SK-N-SH (cell line): ENCODE results near the gene MCM5. TPM values are rescaled to one million over a fixed set of nuclear protein-coding genes. Genes with fewer than 3 reads are reported as not detected.

ENCODE experiments used
- CTCF ChIA-PET: fragments of 300-600, 350-600 bp; formaldehyde crosslinking; extraction: SDS; loops from one replicate; lab custom pipeline; 2021; lab: Yijun Ruan, JAX
- POLR2A ChIA-PET: fragments of 350-600 bp; sonication (Branson Sonifier 250); formaldehyde crosslinking; extraction: SDS; loops from one replicate; lab custom pipeline; 2020; ENCODE audit warnings: antibody characterized with exemption, inconsistent platforms; lab: Yijun Ruan, JAX
- DNase-seq: peaks from one replicate; pipeline ENCODE4 v3.0.0; 2012
- H2AFZ ChIP-seq: fragments of 200-600 bp; sonication (generic); 2 replicates; pipeline ENCODE4 v1.8.1; 2016; ENCODE audit warnings: antibody characterized with exemption, mild to moderate bottlenecking, low read depth
- H3F3A ChIP-seq: fragments of 200-600 bp; sonication (generic); replicated peaks from 2 replicates; pipeline ENCODE3; 2016; ENCODE audit warnings: antibody characterized with exemption, mild to moderate bottlenecking; ENCODE audit not compliant: insufficient read depth
- H3K27ac ChIP-seq, 2 experiments: fragments of 200-500 bp in 1 of 2; fragments of 200-600 bp in 1 of 2; sonication (Bioruptor generic) in 1 of 2; sonication (generic), shearing (Covaris generic) in 1 of 2; 2 replicates each; pipeline versions ENCODE4 v1.5.1 to v1.6.1; 2014 to 2016; ENCODE audit warnings: low read depth in 2 of 2, inconsistent platforms in 1 of 2, low read length in 1 of 2, mild to moderate bottlenecking in 1 of 2, mixed read lengths in 1 of 2
- H3K27me3 ChIP-seq: fragments of 200-600 bp; sonication (generic), shearing (Covaris generic); 2 replicates; pipeline ENCODE4 v1.6.1; 2016; ENCODE audit warnings: mixed run types; ENCODE audit not compliant: insufficient read depth
- H3K36me3 ChIP-seq, 2 experiments: fragments of 200-500 bp in 1 of 2; fragments of 200-600 bp in 1 of 2; sonication (Bioruptor generic) in 1 of 2; sonication (generic) in 1 of 2; replicated peaks in 1 of 2; 2 replicates each; pipeline versions ENCODE3 to v1.5.1; 2014 to 2016; ENCODE audit warnings: low read length in 1 of 2, mild to moderate bottlenecking in 1 of 2; ENCODE audit not compliant: insufficient read depth in 2 of 2, control insufficient read depth in 1 of 2
- H3K4me1 ChIP-seq, 2 experiments: fragments of 200-500 bp in 1 of 2; fragments of 200-600 bp in 1 of 2; sonication (Bioruptor generic) in 1 of 2; sonication (generic), shearing (Covaris generic) in 1 of 2; 2 replicates each; pipeline versions ENCODE4 v1.5.1 to v1.6.1; 2014 to 2016; ENCODE audit warnings: low read depth in 1 of 2, low read length in 1 of 2, mixed run types in 1 of 2; ENCODE audit not compliant: insufficient read depth in 2 of 2, control insufficient read depth in 1 of 2
- H3K4me2 ChIP-seq: fragments of 200-600 bp; sonication (generic), shearing (Covaris generic); 2 replicates; pipeline ENCODE4 v1.6.1; 2017; ENCODE audit warnings: mixed run types
- H3K4me3 ChIP-seq, 2 experiments: fragments of 200-500 bp in 1 of 2; fragments of 200-600 bp in 1 of 2; sonication (Bioruptor generic) in 1 of 2; sonication (generic), shearing (Covaris generic) in 1 of 2; 2 replicates each; pipeline versions ENCODE4 v1.5.1 to v1.8.1; 2014 to 2016; ENCODE audit warnings: low read depth in 2 of 2, inconsistent platforms in 1 of 2, low read length in 1 of 2, mild to moderate bottlenecking in 1 of 2, mixed read lengths in 1 of 2, moderate library complexity in 1 of 2
- H3K79me2 ChIP-seq: fragments of 200-600 bp; sonication (generic); 2 replicates; pipeline ENCODE4 v1.8.1; 2017; ENCODE audit warnings: mild to moderate bottlenecking; ENCODE audit not compliant: insufficient read depth
- H3K9ac ChIP-seq: fragments of 200-600 bp; sonication (generic); 2 replicates; pipeline ENCODE4 v1.6.1; 2017; ENCODE audit warnings: mixed run types
- H3K9me2 ChIP-seq: fragments of 200-600 bp; sonication (generic); 2 replicates; pipeline ENCODE4 v1.6.1; 2017; ENCODE audit warnings: mixed run types
- H3K9me3 ChIP-seq: fragments of 200-600 bp; sonication (generic); 2 replicates; pipeline ENCODE4 v1.6.1; 2017; ENCODE audit warnings: mixed run types, mild to moderate bottlenecking, moderate library complexity
- H4K20me1 ChIP-seq: fragments of 200-600 bp; sonication (generic); 2 replicates; pipeline ENCODE4 v1.6.1; 2017; ENCODE audit warnings: mild to moderate bottlenecking, mixed run types; ENCODE audit not compliant: insufficient read depth
- CHD2 ChIP-seq: fragments of 150-350 bp; IDR thresholded peaks from 2 replicates; pipeline ENCODE4 v1.6.1; 2018; ENCODE audit warnings: low read length; ENCODE audit not compliant: partially characterized antibody
- EZH2phosphoT487 ChIP-seq: fragments of 200-600 bp; sonication (generic); IDR thresholded peaks from 2 replicates; pipeline ENCODE4 v1.6.1; 2017; ENCODE audit warnings: low read depth, mixed run types, mild to moderate bottlenecking, antibody characterized with exemption, moderate library complexity, borderline replicate concordance
- MXI1 ChIP-seq: IDR thresholded peaks from 2 replicates; pipeline ENCODE4 v1.6.1; 2012; ENCODE audit warnings: mild to moderate bottlenecking, low read depth, low read length, improper control_type of control experiment
- NRF1 ChIP-seq: IDR thresholded peaks from 2 replicates; pipeline ENCODE4 v1.6.1; 2012; ENCODE audit warnings: low read depth, mild to moderate bottlenecking, low read length
- PBX3 ChIP-seq: IDR thresholded peaks from 2 replicates; pipeline ENCODE4; 2012
- RAD21 ChIP-seq: IDR thresholded peaks from 2 replicates; pipeline ENCODE4 v1.6.1; 2012; ENCODE audit warnings: mild to moderate bottlenecking, low read length
- SIN3A ChIP-seq: IDR thresholded peaks from 2 replicates; pipeline ENCODE4 v1.6.1; 2012; ENCODE audit warnings: low read depth, mild to moderate bottlenecking, low read length, moderate library complexity, borderline replicate concordance
- TCF12 ChIP-seq: IDR thresholded peaks from 2 replicates; pipeline ENCODE4 v1.4.0; 2012
- TEAD4 ChIP-seq: IDR thresholded peaks from 2 replicates; pipeline ENCODE4 v1.4.0; 2012; ENCODE audit warnings: mild to moderate bottlenecking, borderline replicate concordance; ENCODE audit not compliant: insufficient read depth
- USF2 ChIP-seq: fragments of 150-350 bp; IDR thresholded peaks from 2 replicates; pipeline ENCODE4 v1.6.1; 2017; ENCODE audit warnings: antibody characterized with exemption, low read length, low read depth, borderline replicate concordance
- YY1 ChIP-seq: IDR thresholded peaks from 2 replicates; pipeline ENCODE4 v1.4.0; 2012; ENCODE audit warnings: low read depth, mild to moderate bottlenecking
- WGBS: methylation state at CpG from one replicate; pipeline ENCODE4 v1.1.6; 2017; ENCODE audit warnings: low lambda C conversion rate; 5-methylcytosine and 5-hydroxymethylcytosine counted together
- polyA plus RNA-seq, 3 experiments: library from polyadenylated mRNA; depleted of rRNA; stranded (reverse); fragments of >200 nt; gene quantifications; 2 replicates each; pipeline ENCODE4 v1.2.3, GENCODE V29; 2012
- TF ChIP-seq, protein P1 (sequence below): fragments of 150-350 bp; IDR thresholded peaks from 2 replicates; pipeline ENCODE4 v1.6.1; 2016; ENCODE audit warnings: mild to moderate bottlenecking, low read depth, low read length
- TF ChIP-seq, protein P2 (sequence below): IDR thresholded peaks from 2 replicates; pipeline ENCODE4 v1.4.0; 2012; ENCODE audit warnings: low read depth, borderline replicate concordance

Gene MCM5
- polyA plus RNA-seq, 1 of the 3 experiments (the other 2 are of a cell fraction), result 42.9 TPM

DNA sequence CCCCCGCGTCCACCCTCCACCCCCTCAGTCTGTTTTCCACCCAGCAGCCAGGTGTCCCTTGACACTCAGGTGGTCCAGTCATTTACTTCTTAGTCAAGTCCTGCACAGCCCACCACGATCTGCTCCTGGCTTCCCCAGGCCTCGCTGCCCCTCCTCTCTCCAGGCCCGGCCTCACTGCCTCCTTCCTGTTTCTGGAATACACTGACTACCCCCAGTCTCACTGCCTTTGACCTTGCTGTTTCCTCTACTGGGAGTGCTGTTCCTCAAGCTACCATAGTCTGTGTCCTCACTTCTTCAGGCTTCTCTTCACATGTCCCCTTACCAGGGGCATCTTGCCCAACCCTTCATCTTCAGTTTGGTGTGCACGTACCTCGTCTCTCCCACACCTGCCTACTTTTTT, 7.4 kb downstream of the MCM5 start:
- no peak overlapping the region for H3K9ac ChIP-seq
- H3K4me1 ChIP-seq, result no peaks in the 10 kb centered on the region
- H4K20me1 ChIP-seq, result no peaks in the 10 kb centered on the region
- TF ChIP-seq TEAD4 (no peak), SIN3A (no peak), MXI1 (no peak), NRF1 (no peak), TCF12 (no peak), EZH2phosphoT487 (no peak), CHD2 (no peak), USF2 (no peak), PBX3 (no peak), YY1 (no peak)
- TF ChIP-seq, protein P1, sequence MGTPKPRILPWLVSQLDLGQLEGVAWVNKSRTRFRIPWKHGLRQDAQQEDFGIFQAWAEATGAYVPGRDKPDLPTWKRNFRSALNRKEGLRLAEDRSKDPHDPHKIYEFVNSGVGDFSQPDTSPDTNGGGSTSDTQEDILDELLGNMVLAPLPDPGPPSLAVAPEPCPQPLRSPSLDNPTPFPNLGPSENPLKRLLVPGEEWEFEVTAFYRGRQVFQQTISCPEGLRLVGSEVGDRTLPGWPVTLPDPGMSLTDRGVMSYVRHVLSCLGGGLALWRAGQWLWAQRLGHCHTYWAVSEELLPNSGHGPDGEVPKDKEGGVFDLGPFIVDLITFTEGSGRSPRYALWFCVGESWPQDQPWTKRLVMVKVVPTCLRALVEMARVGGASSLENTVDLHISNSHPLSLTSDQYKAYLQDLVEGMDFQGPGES, result no peak
- no peak overlapping the region for H2AFZ ChIP-seq
- no peaks in the 10 kb centered on the region for H3F3A ChIP-seq
- no peaks in the 10 kb centered on the region for H3K79me2 ChIP-seq
- H3K36me3 ChIP-seq, result peaks cover 23 to 28% of the 10 kb centered on the region in 2 experiments
- CTCF ChIA-PET, result interaction anchor here (1.1 kb wide), 1 partner anchor 23 kb away, joined by 3 read pairs; no protein-coding TSS in a partner anchor
- H3K27me3 ChIP-seq, result no peaks in the 10 kb centered on the region
- H3K4me3 ChIP-seq, result no peak overlapping the region
- no peak for DNase-seq
- H3K9me2 ChIP-seq, result no peaks in the 10 kb centered on the region
- 82% methylated on average over 7 of the region's 7 CpGs for WGBS
- no peak overlapping the region for H3K4me2 ChIP-seq
- no peaks in the 10 kb centered on the region for H3K9me3 ChIP-seq
- POLR2A ChIA-PET, result no interaction called here
- no peak overlapping the region for H3K27ac ChIP-seq

- H3K4me1 ChIP-seq, result no peaks in the 10 kb centered on the region
- no peaks in the 10 kb centered on the region for H3K9me2 ChIP-seq
- no peak overlapping the region for H3K4me3 ChIP-seq
- no peak for DNase-seq
- POLR2A ChIA-PET, result interaction anchor here (0.7 kb wide), 1 partner anchor 9 kb away, joined by 3 read pairs; no protein-coding TSS in a partner anchor
- peaks cover 15 to 34% of the 10 kb centered on the region in 2 experiments for H3K36me3 ChIP-seq
- H3K79me2 ChIP-seq, result no peaks in the 10 kb centered on the region
- no peak overlapping the region for H3K4me2 ChIP-seq
- no peak overlapping the region for H3K9ac ChIP-seq
- CTCF ChIA-PET, result interaction anchor here (0.6 to 4.8 kb wide), 5 partner anchors 8 to 172 kb away, joined by 3 to 29 read pairs (median 9); no protein-coding TSS in a partner anchor
- H4K20me1 ChIP-seq, result no peaks in the 10 kb centered on the region
- WGBS, result 94% methylated on average over 12 of the region's 16 CpGs
- H2AFZ ChIP-seq, result no peak overlapping the region
- H3F3A ChIP-seq, result no peaks in the 10 kb centered on the region
- no peaks in the 10 kb centered on the region for H3K27me3 ChIP-seq
- no peaks in the 10 kb centered on the region for H3K9me3 ChIP-seq
- TF ChIP-seq, protein P1, result no peak
- TF ChIP-seq RAD21 (no peak), YY1 (no peak), USF2 (no peak)
- TF ChIP-seq, protein P2, sequence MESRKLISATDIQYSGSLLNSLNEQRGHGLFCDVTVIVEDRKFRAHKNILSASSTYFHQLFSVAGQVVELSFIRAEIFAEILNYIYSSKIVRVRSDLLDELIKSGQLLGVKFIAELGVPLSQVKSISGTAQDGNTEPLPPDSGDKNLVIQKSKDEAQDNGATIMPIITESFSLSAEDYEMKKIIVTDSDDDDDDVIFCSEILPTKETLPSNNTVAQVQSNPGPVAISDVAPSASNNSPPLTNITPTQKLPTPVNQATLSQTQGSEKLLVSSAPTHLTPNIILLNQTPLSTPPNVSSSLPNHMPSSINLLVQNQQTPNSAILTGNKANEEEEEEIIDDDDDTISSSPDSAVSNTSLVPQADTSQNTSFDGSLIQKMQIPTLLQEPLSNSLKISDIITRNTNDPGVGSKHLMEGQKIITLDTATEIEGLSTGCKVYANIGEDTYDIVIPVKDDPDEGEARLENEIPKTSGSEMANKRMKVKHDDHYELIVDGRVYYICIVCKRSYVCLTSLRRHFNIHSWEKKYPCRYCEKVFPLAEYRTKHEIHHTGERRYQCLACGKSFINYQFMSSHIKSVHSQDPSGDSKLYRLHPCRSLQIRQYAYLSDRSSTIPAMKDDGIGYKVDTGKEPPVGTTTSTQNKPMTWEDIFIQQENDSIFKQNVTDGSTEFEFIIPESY, result no peak
- TF ChIP-seq, all 33 proteins: peak for 0
- H3K27ac ChIP-seq, result no peak overlapping the region
These were observed 10.1 kb downstream of the MCM5 start for GRCh38 chr22:35409783-35410662.
